ENCODE results near the gene SLC22A12.

GRCh38 chr11:64558065-64558745 is 32.8 kb upstream of the SLC22A12 start:
- TF ChIP-seq, protein P1, sequence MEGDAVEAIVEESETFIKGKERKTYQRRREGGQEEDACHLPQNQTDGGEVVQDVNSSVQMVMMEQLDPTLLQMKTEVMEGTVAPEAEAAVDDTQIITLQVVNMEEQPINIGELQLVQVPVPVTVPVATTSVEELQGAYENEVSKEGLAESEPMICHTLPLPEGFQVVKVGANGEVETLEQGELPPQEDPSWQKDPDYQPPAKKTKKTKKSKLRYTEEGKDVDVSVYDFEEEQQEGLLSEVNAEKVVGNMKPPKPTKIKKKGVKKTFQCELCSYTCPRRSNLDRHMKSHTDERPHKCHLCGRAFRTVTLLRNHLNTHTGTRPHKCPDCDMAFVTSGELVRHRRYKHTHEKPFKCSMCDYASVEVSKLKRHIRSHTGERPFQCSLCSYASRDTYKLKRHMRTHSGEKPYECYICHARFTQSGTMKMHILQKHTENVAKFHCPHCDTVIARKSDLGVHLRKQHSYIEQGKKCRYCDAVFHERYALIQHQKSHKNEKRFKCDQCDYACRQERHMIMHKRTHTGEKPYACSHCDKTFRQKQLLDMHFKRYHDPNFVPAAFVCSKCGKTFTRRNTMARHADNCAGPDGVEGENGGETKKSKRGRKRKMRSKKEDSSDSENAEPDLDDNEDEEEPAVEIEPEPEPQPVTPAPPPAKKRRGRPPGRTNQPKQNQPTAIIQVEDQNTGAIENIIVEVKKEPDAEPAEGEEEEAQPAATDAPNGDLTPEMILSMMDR (IDR thresholded peaks at IDR 0.05), result no peak
- TF ChIP-seq EZH2 (IDR thresholded peaks at IDR 0.05) (no peak), EZH2phosphoT487 (IDR thresholded peaks at IDR 0.05) (no peak)

All from neural progenitor cell (in vitro differentiated cells).